Medulla oblongata (tissue), 1 donor: ENCODE results near the gene BBS1.
A peak's percentile ranks its signal among the peaks of the same experiment; 100 is the strongest.
"Not testable (repeated sequence)": the region's sequence is repeated elsewhere in the genome, so short reads cannot be mapped to it uniquely, and the experiment has no call there.

Experiments used
- DNase-seq: peaks from one replicate; pipeline ENCODE4 v3.0.0-alpha.2; 2015; ENCODE audit errors: extremely low spot score

Gene BBS1

GRCh38 chr11:66510271-66510989 is at the start of gene BBS1:
TSS of gene BBS1 (plus strand) at chr11:66510635. CDS start at chr11:66510660, 25 bp downstream.
- peak; percentile 77 for DNase-seq

GRCh38 chr11:66462010-66462409 is 48.4 kb upstream of the BBS1 start:
- DNase-seq = no peak

GRCh38 chr11:66462911-66463310 is 47.5 kb upstream of the BBS1 start:
- no peak for DNase-seq

- DNase-seq = not testable (repeated sequence)
Observed at GRCh38 chr11:66464116-66464515, 46.3 kb upstream of the BBS1 start.

GRCh38 chr11:66464916-66465315 is 45.5 kb upstream of the BBS1 start:
- no peak for DNase-seq

GRCh38 chr11:66465373-66466224 is 44.8 kb upstream of the BBS1 start:
- DNase-seq = peak; percentile 7

GRCh38 chr11:66466225-66467033 is 44.0 kb upstream of the BBS1 start, which contains the start of gene PELI3:
TSS of gene PELI3 (plus strand) at chr11:66466905. CDS start at chr11:66468129, 1,224 bp downstream.
- DNase-seq = peak; percentile 95

- DNase-seq = no peak
Observed at GRCh38 chr11:66467034-66467659, 43.3 kb upstream of the BBS1 start.

GRCh38 chr11:66467756-66468155 is 42.7 kb upstream of the BBS1 start:
- peak; percentile 38 for DNase-seq

GRCh38 chr11:66468691-66469090 is 41.7 kb upstream of the BBS1 start:
- DNase-seq = no peak

- no peak for DNase-seq
Observed at GRCh38 chr11:66469441-66469840, 41.0 kb upstream of the BBS1 start.

GRCh38 chr11:66470015-66470414 is 40.4 kb upstream of the BBS1 start:
- DNase-seq = no peak

GRCh38 chr11:66471142-66471541 is 39.3 kb upstream of the BBS1 start:
- no peak for DNase-seq

- no peak for DNase-seq
Observed at GRCh38 chr11:66472054-66472453, 38.4 kb upstream of the BBS1 start.

- no peak for DNase-seq
Observed at GRCh38 chr11:66473167-66473566, 37.3 kb upstream of the BBS1 start.

GRCh38 chr11:66473608-66474515 is 36.6 kb upstream of the BBS1 start:
- no peak for DNase-seq

- DNase-seq = no peak
Observed at GRCh38 chr11:66475349-66476172, 34.9 kb upstream of the BBS1 start.

- no peak for DNase-seq
Observed at GRCh38 chr11:66476173-66476840, 34.1 kb upstream of the BBS1 start.

- no peak for DNase-seq
Observed at GRCh38 chr11:66476841-66477251, 33.6 kb upstream of the BBS1 start.
